Trophoblast cell (in vitro differentiated cells and primary cell): ENCODE data around the gene FBXO48.

ENCODE experiments used
- DNase-seq, 2 donors: peaks; one replicate each; pipeline ENCODE4 v3.0.0-alpha.2; 2016
- H2AFZ ChIP-seq: 2 replicates; pipeline ENCODE4 v1.6.1; 2013; ENCODE audit warnings: low read length, moderate library complexity, mild to moderate bottlenecking; ENCODE audit not compliant: insufficient read depth, poor library complexity
- H2AK5ac ChIP-seq: 2 replicates; pipeline ENCODE4 v1.6.1; 2013; ENCODE audit warnings: mild to moderate bottlenecking, low read length
- H2BK120ac ChIP-seq: 2 replicates; pipeline ENCODE4 v1.6.1; 2013; ENCODE audit warnings: low read length, mild to moderate bottlenecking, moderate library complexity; ENCODE audit not compliant: insufficient read depth, poor library complexity
- H2BK12ac ChIP-seq: 2 replicates; pipeline ENCODE4 v1.6.1; 2013; ENCODE audit warnings: mild to moderate bottlenecking, low read length, moderate library complexity
- H2BK5ac ChIP-seq: 2 replicates; pipeline ENCODE4 v1.6.1; 2013; ENCODE audit warnings: low read length, low read depth, moderate library complexity, mild to moderate bottlenecking; ENCODE audit not compliant: poor library complexity
- H3K14ac ChIP-seq: 2 replicates; pipeline ENCODE4 v1.6.1; 2013; ENCODE audit warnings: mild to moderate bottlenecking, low read length
- H3K18ac ChIP-seq: 2 replicates; pipeline ENCODE4 v1.6.1; 2013; ENCODE audit warnings: mild to moderate bottlenecking, low read length
- H3K23ac ChIP-seq: 2 replicates; pipeline ENCODE4 v1.6.1; 2013; ENCODE audit warnings: low read length
- H3K27ac ChIP-seq: 2 replicates; pipeline ENCODE4 v1.5.1; 2013; ENCODE audit warnings: low read depth, mild to moderate bottlenecking, inconsistent platforms, low read length, moderate library complexity
- H3K27me3 ChIP-seq: 2 replicates; pipeline ENCODE4 v1.6.1; 2013; ENCODE audit warnings: inconsistent platforms, mild to moderate bottlenecking, low read length, moderate library complexity; ENCODE audit not compliant: insufficient read depth
- H3K36me3 ChIP-seq, 2 experiments: 1 replicate in 1 of 2; 2 replicates in 1 of 2; pipeline ENCODE4 v1.6.1; 2013; ENCODE audit warnings: low read length in 2 of 2, mild to moderate bottlenecking in 2 of 2, moderate library complexity in 1 of 2; ENCODE audit not compliant: insufficient read depth in 2 of 2, control insufficient read depth in 1 of 2
- H3K4ac ChIP-seq: 2 replicates; pipeline ENCODE4 v1.6.1; 2013; ENCODE audit warnings: low read depth, mild to moderate bottlenecking, low read length, moderate library complexity
- H3K4me1 ChIP-seq, 2 experiments: 1 replicate in 1 of 2; 2 replicates in 1 of 2; pipeline ENCODE4 v1.6.1; 2013; ENCODE audit warnings: low read length in 2 of 2, mild to moderate bottlenecking in 2 of 2, moderate library complexity in 1 of 2; ENCODE audit not compliant: insufficient read depth in 2 of 2, control insufficient read depth in 1 of 2
- H3K4me2 ChIP-seq: 2 replicates; pipeline ENCODE4 v1.6.1; 2013; ENCODE audit warnings: inconsistent platforms, mild to moderate bottlenecking, low read length, moderate library complexity
- H3K4me3 ChIP-seq: 2 replicates; pipeline ENCODE4 v1.5.1; 2013; ENCODE audit warnings: mild to moderate bottlenecking, low read depth, low read length, inconsistent platforms
- H3K79me1 ChIP-seq: one replicate; pipeline ENCODE4 v1.6.1; 2013; ENCODE audit warnings: low read length
- H3K79me2 ChIP-seq: 2 replicates; pipeline ENCODE4 v1.6.1; 2013; ENCODE audit warnings: low read length, mild to moderate bottlenecking; ENCODE audit not compliant: control insufficient read depth, insufficient read depth, poor library complexity
- H3K9ac ChIP-seq: 2 replicates; pipeline ENCODE4 v1.6.1; 2013; ENCODE audit warnings: mild to moderate bottlenecking, low read length
- H3K9me3 ChIP-seq: 2 replicates; pipeline ENCODE4 v1.6.1; 2013; ENCODE audit warnings: low read depth, mild to moderate bottlenecking, control low read depth, inconsistent platforms, low read length; ENCODE audit not compliant: insufficient read depth
- H4K12ac ChIP-seq: 2 replicates; pipeline ENCODE4 v1.6.1; 2013; ENCODE audit warnings: low read depth, mild to moderate bottlenecking, low read length, moderate library complexity
- H4K8ac ChIP-seq: 2 replicates; pipeline ENCODE4 v1.6.1; 2013; ENCODE audit warnings: low read depth, mild to moderate bottlenecking, low read length, moderate library complexity
- H4K91ac ChIP-seq: one replicate; pipeline ENCODE4 v1.6.1; 2013; ENCODE audit warnings: low read depth, mild to moderate bottlenecking, low read length, moderate library complexity
- WGBS: extraction: QIAGEN DNeasy Blood & Tissue Kit; methylation state at CpG from one replicate; pipeline ENCODE4 v1.1.7; 2013; ENCODE audit warnings: missing lambda C conversion rate; ENCODE audit not compliant: insufficient read length, insufficient coverage; ENCODE audit errors: extremely low coverage; 5-methylcytosine and 5-hydroxymethylcytosine counted together

The FBXO48 gene

GRCh38 chr2:68426446-68426845, 40.6 kb downstream of the FBXO48 start:
- WGBS: no CpG with 5 or more reads among the region's 1 CpG
- H2AFZ ChIP-seq: no peak overlapping the region
- no peak overlapping the region for H3K9ac ChIP-seq
- H3K27ac ChIP-seq: no peak overlapping the region
- H3K4me2 ChIP-seq: no peak overlapping the region
- H2BK5ac ChIP-seq: no peak overlapping the region
- H3K4me3 ChIP-seq: no peak overlapping the region
- no peaks in the 10 kb centered on the region for H3K79me1 ChIP-seq
- no peak overlapping the region for H2AK5ac ChIP-seq
- no peak for DNase-seq
- no peaks in the 10 kb centered on the region for H3K79me2 ChIP-seq
- no peaks in the 10 kb centered on the region for H3K27me3 ChIP-seq
- H3K14ac ChIP-seq: no peak overlapping the region
- no peak overlapping the region for H2BK120ac ChIP-seq
- no peaks in the 10 kb centered on the region for H3K36me3 ChIP-seq
- H3K4me1 ChIP-seq: no peaks in the 10 kb centered on the region
- H3K4ac ChIP-seq: no peak overlapping the region
- H3K23ac ChIP-seq: no peak overlapping the region
- no peak overlapping the region for H4K8ac ChIP-seq
- H4K12ac ChIP-seq: no peak overlapping the region
- peaks cover 1% of the 10 kb centered on the region for H3K9me3 ChIP-seq
- no peak overlapping the region for H3K18ac ChIP-seq
- no peak overlapping the region for H4K91ac ChIP-seq
- no peak overlapping the region for H2BK12ac ChIP-seq

- Histone ChIP-seq H2BK12ac (no peak overlapping the region), H3K4ac (no peak overlapping the region), H4K8ac (no peak overlapping the region), H3K36me3 (no peaks in the 10 kb centered on the region), H3K23ac (no peak overlapping the region), H2BK5ac (no peak overlapping the region), H3K4me3 (no peak overlapping the region), H3K9me3 (peaks cover 1% of the 10 kb centered on the region), H2AK5ac (no peak overlapping the region), H3K9ac (no peak overlapping the region), H3K14ac (no peak overlapping the region), H3K27ac (no peak overlapping the region), H2BK120ac (no peak overlapping the region), H3K18ac (no peak overlapping the region), H3K79me1 (no peaks in the 10 kb centered on the region), H3K79me2 (no peaks in the 10 kb centered on the region), H3K4me2 (no peak overlapping the region), H3K4me1 (no peaks in the 10 kb centered on the region), H2AFZ (no peak overlapping the region), H3K27me3 (no peaks in the 10 kb centered on the region), H4K91ac (no peak overlapping the region), H4K12ac (no peak overlapping the region)
- no peak for DNase-seq
- no CpG with 5 or more reads among the region's 3 CpGs for WGBS
Observed at GRCh38 chr2:68425503-68425902, 41.6 kb downstream of the FBXO48 start.

GRCh38 chr2:68423966-68424650, 43.0 kb downstream of the FBXO48 start:
- Histone ChIP-seq H3K9ac (no peak overlapping the region), H3K27me3 (no peaks in the 10 kb centered on the region), H3K9me3 (no peaks in the 10 kb centered on the region), H3K14ac (no peak overlapping the region), H3K27ac (no peak overlapping the region), H2AK5ac (no peak overlapping the region), H3K79me1 (no peaks in the 10 kb centered on the region), H3K4me1 (no peaks in the 10 kb centered on the region), H3K23ac (no peak overlapping the region), H4K8ac (no peak overlapping the region), H2BK12ac (no peak overlapping the region), H3K79me2 (no peaks in the 10 kb centered on the region), H4K91ac (no peak overlapping the region), H3K4me3 (no peak overlapping the region), H3K4me2 (no peak overlapping the region), H4K12ac (no peak overlapping the region), H2BK5ac (no peak overlapping the region), H3K36me3 (no peaks in the 10 kb centered on the region), H3K18ac (no peak overlapping the region), H3K4ac (no peak overlapping the region), H2BK120ac (no peak overlapping the region), H2AFZ (no peak overlapping the region)
- WGBS: no CpG with 5 or more reads among the region's 2 CpGs
- peak in 1 of 2 donors; percentile 25 for DNase-seq

GRCh38 chr2:68420254-68420910, 46.7 kb downstream of the FBXO48 start:
- Histone ChIP-seq H3K4me3 (no peak overlapping the region), H2BK12ac (no peak overlapping the region), H3K36me3 (no peaks in the 10 kb centered on the region), H3K4me1 (no peaks in the 10 kb centered on the region), H3K4ac (no peak overlapping the region), H3K79me1 (no peaks in the 10 kb centered on the region), H4K12ac (no peak overlapping the region), H3K27me3 (no peaks in the 10 kb centered on the region), H2AK5ac (no peak overlapping the region), H4K8ac (no peak overlapping the region), H4K91ac (peak overlapping the region; percentile 8), H3K4me2 (no peak overlapping the region), H2BK5ac (no peak overlapping the region), H2BK120ac (no peak overlapping the region), H3K9ac (no peak overlapping the region), H2AFZ (no peak overlapping the region), H3K23ac (no peak overlapping the region), H3K9me3 (no peaks in the 10 kb centered on the region), H3K27ac (no peak overlapping the region), H3K18ac (no peak overlapping the region), H3K79me2 (no peaks in the 10 kb centered on the region), H3K14ac (no peak overlapping the region)
- DNase-seq: no peak
- WGBS: no CpG with 5 or more reads among the region's 3 CpGs
